Measurements from ENCODE around the gene SEL1L2. TPM values are rescaled to one million over a fixed set of nuclear protein-coding genes. Genes with fewer than 3 reads are reported as not detected.
"Not testable (repeated sequence)": the region's sequence is repeated elsewhere in the genome, so short reads cannot be mapped to it uniquely, and the experiment has no call there.

SEL1L2 gene, protein sequence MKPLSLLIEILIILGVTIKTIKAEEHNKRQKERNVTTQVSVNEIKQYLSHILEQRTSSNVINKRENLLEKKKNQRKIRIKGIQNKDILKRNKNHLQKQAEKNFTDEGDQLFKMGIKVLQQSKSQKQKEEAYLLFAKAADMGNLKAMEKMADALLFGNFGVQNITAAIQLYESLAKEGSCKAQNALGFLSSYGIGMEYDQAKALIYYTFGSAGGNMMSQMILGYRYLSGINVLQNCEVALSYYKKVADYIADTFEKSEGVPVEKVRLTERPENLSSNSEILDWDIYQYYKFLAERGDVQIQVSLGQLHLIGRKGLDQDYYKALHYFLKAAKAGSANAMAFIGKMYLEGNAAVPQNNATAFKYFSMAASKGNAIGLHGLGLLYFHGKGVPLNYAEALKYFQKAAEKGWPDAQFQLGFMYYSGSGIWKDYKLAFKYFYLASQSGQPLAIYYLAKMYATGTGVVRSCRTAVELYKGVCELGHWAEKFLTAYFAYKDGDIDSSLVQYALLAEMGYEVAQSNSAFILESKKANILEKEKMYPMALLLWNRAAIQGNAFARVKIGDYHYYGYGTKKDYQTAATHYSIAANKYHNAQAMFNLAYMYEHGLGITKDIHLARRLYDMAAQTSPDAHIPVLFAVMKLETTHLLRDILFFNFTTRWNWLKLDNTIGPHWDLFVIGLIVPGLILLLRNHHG
- polyA plus RNA-seq (ENCODE audit: insufficient read length in 3 of 3), result not detected
- long read RNA-seq, donor 1, result 0 reads
- long read RNA-seq, donor 2, result 0 reads
- long read RNA-seq, donor 3, result 0 reads
- long read RNA-seq, donor 4, result 0 reads
- long read RNA-seq, donor 5, result 0 reads
- long read RNA-seq, donor 6, result 0 reads
- long read RNA-seq, donor 7, result 0 reads
- long read RNA-seq, donor 8, result 0 reads
- long read RNA-seq, donor 9, result 0 reads
- long read RNA-seq, donor 10, result 0 reads
- long read RNA-seq, donor 11, result 0 reads
- long read RNA-seq, donor 12, result 0 reads
- long read RNA-seq, donor 13, result 0 reads
- long read RNA-seq, donor 14, result 0 reads
- long read RNA-seq, donor 15, result 0 reads
- long read RNA-seq, donor 16, result 0 reads

GRCh38 chr20:13990465-13990864, at the start of gene SEL1L2:
TSS of gene SEL1L2 (minus strand) at chr20:13990614. CDS start at chr20:13990534, 80 bp downstream.
- DNase-seq, result no peak

DNA sequence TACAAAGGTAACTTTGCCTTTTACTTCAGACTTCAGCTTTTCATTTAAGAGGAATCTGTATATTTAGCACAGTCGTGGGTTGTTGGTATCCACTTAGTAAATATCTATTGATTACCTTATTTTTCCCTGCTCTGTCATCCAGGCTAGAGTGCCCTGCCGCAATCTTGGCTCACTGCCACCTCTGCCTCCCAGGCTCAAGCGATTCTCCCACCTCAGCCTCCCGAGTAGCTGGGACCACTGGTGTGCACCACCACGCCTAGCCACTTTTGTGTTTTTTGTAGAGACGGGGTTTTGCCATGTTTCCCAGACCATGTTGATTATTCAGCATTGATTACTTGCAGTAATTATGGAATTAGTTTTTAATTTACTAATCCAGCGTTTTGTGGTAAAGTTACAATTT, 46.2 kb upstream of the SEL1L2 start:
- DNase-seq, result no peak

DNA sequence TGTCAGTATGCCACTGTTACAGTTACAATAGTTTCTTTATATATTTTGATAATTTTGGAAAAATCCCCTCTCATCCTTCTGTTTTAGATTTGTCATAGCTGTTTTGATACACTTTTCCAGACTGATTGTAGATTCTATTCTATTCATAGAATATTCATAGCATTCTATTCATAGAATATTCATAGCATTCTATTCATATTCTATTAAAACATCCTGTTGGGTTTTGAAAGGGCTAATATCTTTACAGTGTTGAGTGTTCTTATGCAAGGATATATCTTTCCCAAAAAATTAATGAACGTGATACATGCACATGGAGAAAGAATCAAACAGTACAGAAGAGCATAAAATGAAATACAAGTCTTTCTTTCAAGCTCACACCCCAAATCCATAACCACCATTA, 42.9 kb upstream of the SEL1L2 start:
- DNase-seq, result no peak

DNA sequence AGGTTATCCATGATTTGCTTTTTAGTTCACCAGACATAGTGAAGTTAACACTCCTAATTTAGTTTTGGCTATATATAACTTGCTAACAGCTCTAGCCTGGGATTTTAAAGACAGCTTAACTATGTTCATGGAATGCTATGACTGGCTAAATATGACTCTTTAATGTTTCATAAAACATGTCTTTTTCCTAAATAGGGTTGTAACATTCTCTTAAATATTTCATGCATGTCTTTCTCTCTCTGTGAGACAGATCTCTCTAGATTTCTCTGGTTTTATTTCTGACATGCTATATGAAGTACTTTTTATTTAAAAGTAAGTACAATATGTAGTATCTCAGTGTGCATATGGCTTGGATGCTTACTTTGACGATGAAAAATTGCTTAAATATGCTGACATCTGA, 40.6 kb upstream of the SEL1L2 start:
- DNase-seq, result no peak

GRCh38 chr20:14012671-14013070, 22.3 kb upstream of the SEL1L2 start:
- DNase-seq, result no peak

DNA sequence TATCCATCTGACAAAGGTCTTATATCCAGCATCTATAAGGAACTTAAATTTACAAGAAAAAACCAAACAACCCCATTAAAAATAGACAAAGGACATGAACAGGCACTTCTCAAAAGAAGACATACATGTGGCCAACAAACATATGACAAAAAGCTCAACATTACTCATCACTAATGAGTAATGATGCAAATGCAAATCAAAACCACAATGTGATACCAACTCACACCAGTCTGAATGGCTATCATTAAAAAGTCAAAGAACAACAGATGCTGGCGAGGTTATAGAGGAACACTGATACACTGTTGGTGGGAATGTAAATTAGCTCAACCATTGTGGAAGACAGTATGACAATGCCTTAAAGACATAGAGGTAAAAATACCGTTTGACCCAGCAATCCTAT, 18.8 kb upstream of the SEL1L2 start:
- no peak for DNase-seq

DNA sequence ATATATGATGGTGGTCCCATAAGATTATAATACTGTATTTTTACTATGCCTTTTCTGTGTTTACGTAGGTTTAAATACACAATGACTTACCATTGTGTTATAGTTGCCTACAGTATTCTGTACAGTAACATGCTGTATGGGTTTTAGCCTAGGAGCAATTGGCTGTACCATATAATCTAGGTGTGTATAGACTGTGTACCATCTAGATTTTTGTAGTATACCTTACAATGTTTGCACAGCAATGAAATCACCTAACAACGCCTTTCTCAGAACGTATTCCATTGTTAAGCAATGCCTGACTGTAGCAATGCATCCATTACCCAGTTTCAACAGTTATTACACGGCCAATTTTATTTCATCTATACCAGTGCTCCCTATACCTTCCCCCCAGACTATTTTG, 15.6 kb upstream of the SEL1L2 start:
- DNase-seq, result no peak

DNA sequence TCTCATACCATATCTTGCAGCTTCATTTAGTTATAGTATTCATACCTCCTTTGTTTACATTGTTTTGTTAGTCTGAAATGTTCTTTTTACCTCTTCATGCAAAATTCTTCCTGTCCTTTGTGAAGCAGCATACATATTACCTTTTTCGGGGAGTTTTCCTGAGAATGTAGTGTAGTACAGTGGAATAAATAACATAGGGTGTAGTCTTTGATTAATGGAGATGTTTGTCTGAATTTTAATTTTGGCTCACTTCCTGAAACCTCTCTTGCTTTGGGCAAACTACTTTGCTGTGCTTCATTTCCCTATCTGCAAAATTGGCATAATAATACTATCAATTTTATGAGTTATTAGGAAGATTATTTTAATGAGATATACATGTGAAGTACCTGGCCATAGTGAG, 10.5 kb upstream of the SEL1L2 start:
- no peak for DNase-seq

DNA sequence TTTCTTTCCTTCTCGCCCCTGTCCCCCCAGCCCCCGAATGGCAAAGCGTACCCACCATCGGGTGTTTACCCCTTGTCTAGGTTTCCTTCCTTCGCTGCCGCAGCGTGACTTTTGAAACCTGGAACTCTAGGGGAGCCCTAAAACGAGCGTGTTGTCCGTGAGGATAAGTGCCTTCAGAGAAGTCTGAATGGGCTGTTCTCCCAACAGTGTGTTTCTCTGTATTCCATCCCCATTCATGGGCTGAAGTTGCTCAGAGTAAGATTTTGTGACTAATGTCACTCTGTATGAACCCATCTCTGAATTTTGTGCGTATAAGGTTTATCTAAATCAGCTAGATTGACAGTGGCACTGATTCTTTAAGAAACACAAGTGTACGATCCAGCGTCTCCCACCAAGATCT, 5.9 kb upstream of the SEL1L2 start:
- peak; percentile 19 for DNase-seq

DNA sequence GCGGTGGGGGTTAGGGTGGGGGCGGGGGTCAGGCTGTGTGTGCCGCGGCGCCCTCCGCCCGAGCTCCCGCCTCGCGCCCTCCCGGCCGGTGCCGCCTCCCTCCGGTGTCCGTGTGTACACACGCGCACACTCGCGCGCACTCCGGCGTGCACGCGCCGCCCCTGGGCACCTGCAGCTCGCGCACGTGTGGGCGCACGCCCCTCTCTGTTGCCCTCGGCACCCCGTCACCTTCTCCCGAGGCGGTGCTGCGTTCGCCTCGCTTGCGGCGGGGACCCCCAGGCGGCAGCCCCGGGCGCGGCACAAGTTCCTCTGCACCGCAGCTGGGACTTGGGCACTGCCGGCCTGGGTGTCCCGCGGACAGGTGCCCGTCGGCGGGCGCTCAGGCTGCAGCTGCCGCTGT, 5.4 kb upstream of the SEL1L2 start:
- peak; percentile 26 for DNase-seq

DNA sequence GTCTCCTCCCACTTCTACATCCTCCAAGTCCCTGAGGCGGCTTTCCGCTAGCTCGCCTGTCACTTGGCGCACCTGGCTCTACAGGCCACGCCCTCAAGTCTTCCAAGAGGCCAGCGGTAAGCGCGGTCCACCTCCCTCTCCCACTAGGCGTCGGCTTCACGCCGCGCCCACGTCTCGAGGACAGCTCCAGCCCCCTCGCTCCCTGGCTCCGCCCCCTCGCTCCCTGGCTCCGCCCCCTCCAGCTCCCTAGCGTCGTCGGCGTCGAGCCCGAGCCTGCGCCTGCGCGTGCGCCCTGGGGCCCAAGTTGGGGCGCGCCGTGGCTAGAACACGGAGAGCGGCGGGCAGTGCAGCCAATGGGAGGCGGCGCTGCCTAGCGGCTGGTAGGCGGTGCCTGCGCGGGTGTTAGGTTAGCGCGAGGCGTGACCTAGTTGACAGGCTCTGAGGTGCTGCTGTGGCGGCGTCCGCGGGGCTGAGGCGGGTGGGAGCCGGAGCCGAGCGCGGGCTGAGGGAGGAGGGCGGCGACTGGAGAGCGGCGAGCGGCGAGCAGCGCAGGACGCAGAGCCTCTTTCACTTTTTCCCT, 4.8 kb upstream of the SEL1L2 start, which contains the start of gene MACROD2:
Gene MACROD2, plus strand, starts transcription at position 431 of the 580 bp plus-strand sequence.
- DNase-seq, result peak; percentile 90

GRCh38 chr20:13991955-13992354, 1.5 kb upstream of the SEL1L2 start:
- not testable (repeated sequence) for DNase-seq

- no peak for DNase-seq
These were observed 897 bp upstream of the SEL1L2 start for GRCh38 chr20:13991311-13991710.

DNA sequence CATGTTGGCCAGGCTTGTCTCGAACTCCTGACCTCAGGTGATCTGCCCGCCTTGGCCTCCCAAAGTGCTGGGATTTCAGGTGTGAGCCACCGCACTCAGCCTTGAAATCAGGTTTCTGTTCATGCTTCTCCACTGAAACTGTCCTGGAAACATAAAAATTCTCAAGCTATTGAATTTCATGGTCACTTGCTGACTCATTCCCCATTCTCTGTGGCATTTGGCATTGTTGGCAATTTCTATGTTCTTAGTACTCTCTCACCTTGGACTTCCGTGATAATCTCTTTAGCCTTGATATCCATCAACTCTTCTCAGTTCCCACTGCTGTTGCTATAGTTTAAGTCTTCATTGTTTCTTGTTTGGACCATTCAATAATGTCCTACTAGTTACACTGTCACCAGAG, 6.2 kb downstream of the SEL1L2 start:
- no peak for DNase-seq

- DNase-seq, result no peak
These were observed 29.9 kb downstream of the SEL1L2 start for GRCh38 chr20:13960525-13960924.

DNA sequence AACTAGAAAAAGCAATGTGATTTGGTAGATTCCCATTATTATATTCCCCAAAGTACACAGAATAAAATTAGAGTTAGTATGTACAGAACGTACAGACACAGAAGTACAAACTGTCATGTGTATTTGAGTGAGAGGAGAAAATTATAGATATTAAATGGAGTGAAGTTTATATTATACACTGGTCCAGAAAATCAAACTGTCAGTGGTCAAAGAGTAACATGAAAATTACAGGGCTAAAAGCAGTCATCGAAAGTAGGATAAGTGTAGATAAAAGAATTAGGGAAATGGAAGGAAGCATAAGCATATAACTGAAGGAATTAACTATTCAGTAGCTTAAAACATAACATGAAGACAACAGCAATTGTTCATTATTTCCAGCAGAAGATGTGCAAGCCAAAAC, 30.3 kb downstream of the SEL1L2 start:
- DNase-seq, result no peak

GRCh38 chr20:13953227-13953626, 37.2 kb downstream of the SEL1L2 start:
- DNase-seq, result no peak

GRCh38 chr20:13947719-13948118, 42.7 kb downstream of the SEL1L2 start:
- DNase-seq, result no peak

DNA sequence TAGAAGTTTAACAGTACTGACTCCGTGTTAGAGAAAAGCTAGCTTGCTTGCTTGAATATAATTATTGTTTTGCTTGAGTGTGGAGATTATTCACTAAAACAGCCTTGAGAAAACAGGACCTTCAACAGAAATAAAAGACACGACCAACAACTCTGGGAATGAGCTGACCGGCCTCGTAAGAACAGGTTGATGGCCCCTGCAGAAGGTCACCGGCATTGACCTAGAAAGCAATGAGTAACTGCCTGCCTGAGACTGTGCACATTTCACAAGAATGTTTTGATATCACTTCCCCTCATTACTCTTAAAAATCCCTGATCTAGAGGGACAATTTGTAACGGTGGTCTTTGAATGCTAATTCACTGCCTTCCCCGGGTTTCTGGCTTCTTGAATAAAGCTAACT, 49.4 kb downstream of the SEL1L2 start:
- no peak for DNase-seq

DNA sequence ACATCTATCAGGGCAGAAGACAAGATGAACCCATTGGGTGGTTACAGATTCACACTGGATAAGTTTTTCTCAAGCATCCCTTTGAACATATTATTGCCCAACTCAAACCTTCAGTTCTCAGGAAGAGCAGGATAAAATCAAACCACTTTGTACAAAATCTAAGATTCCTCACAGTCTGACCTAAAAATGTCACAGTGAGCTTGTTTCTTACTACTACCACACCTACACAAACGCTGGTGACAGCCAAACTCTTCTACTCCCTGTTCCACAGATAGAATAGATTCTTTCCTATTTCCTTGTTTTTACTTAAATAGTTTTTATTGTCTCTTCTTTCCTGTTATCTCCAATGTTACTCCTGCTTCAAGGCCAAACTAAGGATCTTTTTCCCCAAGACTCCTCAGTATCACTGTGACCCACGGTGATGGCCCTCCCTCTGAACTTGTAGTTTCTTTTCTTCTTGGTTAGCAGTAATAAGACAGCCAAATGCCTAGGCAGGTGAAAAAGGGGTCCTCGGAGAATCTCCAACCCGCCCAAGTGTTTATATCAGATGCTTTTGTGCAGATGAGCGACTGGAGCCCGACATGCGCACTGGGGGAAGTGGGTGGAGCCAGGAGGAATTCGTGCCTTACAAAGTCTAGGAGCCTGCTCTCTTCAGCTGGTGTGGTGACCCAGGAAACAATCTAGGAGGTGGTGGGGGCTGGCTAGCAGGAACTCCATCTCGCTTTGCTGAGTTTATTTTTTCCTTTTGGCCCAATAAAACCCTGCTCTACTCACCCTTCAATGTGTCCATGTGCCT, 53.4 kb downstream of the SEL1L2 start:
- no peak for DNase-seq
